Stimulated activated CD4-positive, alpha-beta T cell treated with anti-CD3 and anti-CD28 coated beads, TNF-alpha, amount 100 ng/mL, for 24 hours (primary cell): ENCODE results near the gene ZNF768.
A peak's percentile ranks its signal among the peaks of the same experiment; 100 is the strongest.
"Not testable (repeated sequence)": the region's sequence is repeated elsewhere in the genome, so short reads cannot be mapped to it uniquely, and the experiment has no call there.

Source experiments
- DNase-seq, 3 experiments: peaks; one replicate each; pipeline ENCODE4 v3.0.0-alpha.2; 2020; ENCODE audit warnings: low read depth in 3 of 3

ZNF768 gene

DNA sequence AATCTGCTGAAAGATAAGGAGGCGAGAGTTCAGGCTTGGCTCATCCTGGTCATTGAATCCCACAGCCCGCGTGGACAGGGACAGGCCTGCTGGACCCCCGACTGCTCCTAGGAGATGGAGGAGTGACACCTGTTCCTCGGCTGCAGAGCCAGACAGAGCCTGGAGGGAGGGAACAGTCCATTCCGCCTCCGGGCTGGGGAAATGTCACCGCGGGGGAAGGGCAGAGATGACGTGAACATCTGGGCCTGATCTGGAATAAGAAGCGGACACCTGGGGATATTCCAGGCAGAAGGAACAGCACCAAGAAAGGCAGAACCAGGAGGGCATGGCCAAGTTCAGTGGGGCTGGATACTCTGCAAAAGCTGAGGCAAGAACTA lies 6.8 kb upstream of the ZNF768 start:
- no peak for DNase-seq

DNA sequence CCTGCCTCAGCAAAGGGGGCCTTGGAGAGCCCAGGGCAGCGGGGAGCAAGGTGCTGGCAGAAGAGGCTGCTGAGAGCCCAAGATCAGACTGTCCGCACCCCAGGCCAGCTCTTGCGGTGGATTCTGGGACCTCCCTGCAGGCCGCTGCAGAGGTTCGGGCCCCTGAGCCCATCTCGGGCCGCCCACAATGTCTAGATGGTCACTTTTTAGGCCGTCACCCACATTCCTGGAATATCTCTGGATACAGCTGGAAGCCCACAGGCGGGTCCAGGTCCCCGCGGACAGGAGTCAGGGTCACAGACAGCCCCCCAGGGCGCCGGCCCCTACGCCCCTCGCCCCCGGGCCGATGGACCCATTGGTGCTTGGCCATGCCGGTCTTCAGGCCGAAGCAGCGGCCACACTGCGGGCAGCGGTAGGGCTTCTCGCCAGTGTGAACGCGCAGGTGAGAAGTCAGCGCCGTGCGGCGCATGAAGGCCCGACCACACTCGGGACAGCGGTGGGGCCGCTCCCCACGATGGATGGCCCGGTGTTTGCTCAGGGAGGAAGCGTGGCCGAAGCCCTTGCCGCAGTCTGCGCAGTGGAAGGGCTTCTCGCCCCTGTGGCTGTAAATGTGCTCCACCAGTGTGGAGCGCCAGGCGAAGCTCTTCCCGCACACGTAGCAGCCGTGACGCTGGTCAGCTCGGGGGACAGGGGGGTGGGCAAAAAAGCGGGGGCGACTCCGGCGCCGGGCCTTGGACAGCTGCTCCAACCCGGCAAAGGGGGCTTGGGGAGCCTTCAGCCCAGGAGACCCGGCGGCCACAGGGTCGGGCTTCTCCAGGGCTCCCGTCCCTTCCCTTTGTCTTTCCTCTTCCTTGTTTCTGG lies 6.1 kb upstream of the ZNF768 start:
- no peak for DNase-seq

DNA sequence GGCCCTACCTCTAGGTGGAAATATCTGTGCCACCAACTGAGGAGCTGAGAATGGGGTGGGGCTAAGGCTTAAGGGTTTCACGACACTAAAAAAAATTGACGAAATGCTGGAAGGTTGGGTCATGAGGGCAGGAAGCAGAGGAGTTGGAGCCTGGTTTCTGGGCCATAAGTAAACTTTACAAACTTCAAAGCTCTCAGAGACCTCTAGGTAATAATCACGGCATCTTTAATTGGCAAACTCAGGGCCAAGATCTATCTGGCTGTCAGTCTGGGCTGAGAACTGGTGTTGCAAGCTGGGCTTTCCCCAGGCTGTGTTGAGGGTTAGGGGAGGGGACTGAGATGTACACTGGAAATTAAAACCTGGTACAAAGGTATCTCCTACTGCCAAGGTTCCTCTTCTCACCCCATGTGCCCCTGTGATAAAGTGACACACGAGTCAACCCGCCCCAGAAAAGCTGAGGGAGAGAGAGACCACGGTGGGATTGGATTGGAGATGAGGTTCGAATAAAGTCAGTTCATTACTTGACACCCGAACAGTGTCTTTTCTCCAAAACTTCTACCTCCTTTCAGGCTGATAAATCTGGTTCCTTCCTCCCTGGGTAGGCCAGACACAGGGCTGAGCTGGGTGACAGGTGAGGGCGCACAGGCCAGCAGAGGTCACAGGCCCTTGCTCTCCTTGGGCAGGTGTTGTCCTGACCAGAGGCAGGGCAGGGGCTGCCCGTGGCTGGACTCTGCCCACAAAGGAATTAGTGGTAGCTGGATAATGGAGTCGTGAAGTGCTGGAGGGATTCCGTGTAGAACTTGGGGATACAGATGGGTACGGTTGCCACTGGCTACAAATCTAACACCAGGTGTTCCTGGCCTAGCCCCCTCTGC lies 4.0 kb upstream of the ZNF768 start:
- DNase-seq, result no peak

- no peak for DNase-seq
Observed at GRCh38 chr16:30528799-30529457, 2.6 kb upstream of the ZNF768 start.

DNA sequence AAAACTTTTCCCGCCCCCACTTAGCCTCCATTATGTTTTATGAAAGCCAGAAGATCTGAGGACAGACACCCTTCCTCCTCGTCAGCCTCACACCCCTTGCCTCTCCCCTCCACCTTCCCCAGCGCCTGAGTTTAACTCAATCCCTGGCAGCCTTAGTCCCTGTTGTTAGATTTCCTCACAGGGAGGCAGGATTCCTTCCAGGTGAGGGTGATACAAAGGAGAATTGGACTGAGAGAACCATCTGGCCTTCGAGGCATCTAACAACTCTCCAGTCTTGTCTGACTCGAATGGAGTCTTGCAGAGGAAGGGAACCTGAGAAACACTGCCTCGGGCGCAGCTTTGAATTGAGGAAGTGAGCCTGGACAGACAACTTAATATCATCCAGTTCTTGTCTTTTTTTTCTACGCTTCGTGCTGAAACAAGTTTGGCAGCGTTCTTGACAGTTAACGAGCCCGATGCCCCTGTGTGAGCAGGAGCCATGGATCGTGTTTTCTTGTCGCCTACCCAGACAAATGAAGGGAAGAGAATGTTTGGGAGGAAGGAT lies 1.3 kb upstream of the ZNF768 start:
- no peak for DNase-seq

DNA sequence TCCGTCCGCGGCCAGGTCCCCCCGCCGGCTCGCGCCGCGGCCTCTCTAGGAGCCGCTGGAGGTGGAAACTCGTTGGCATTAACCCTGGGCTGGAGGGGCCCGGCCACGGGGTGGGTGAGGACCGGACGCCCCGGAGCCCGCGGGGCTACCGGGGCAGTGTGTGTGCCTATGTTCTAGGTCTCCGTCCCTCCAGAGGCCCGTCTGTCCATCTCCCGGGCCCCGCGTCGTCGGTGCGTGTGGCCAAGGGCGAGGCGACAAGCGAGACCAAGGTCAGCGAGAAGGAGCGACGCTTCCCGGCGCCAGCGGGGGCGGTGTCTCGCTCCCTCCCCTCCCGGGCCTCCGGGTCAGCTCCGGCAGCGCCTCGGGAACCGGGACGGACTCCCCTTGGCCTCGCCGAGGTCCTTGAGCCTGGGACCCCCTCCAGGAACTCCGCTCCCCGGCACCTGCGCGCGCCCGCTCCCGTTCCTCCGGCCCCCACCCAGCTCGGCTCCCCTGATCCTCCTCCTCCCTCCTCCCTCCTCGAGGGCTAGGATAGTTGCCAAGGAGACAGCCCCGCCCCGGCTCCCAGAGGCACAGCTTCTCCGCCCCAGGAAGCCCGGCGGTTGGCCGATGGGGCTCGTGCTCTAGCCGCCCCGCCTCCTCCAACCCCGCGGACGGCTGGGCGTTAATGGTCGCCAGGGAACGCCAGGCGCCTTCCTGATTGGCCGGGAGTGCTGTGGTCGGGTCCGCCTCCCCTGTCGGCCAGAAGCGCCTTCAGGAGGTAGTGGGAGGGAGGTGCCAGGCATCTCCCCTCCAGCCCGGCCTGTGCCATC lies 663 bp upstream of the ZNF768 start:
- DNase-seq, result peak; percentile 83 to 98 (median 88)

DNA sequence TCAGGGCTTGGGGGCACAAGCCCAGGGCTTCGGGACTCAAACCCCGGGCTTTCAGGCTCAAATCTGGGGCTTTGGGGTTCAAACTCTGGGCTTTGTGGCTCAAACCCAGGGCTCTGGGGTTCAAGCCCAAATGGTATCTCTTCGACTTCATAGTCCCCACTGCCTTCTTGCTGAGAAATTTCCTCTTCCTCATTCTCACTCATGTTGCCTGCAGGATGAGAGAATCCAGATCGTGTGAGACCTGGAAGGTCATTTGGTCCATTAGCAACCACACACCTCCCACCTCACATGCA lies 576 bp downstream of the ZNF768 start:
- no peak for DNase-seq

- no peak for DNase-seq
Observed at GRCh38 chr16:30524575-30525568, 1.5 kb downstream of the ZNF768 start.

GRCh38 chr16:30523768-30524574 lies 2.4 kb downstream of the ZNF768 start:
- DNase-seq, result no peak

DNA sequence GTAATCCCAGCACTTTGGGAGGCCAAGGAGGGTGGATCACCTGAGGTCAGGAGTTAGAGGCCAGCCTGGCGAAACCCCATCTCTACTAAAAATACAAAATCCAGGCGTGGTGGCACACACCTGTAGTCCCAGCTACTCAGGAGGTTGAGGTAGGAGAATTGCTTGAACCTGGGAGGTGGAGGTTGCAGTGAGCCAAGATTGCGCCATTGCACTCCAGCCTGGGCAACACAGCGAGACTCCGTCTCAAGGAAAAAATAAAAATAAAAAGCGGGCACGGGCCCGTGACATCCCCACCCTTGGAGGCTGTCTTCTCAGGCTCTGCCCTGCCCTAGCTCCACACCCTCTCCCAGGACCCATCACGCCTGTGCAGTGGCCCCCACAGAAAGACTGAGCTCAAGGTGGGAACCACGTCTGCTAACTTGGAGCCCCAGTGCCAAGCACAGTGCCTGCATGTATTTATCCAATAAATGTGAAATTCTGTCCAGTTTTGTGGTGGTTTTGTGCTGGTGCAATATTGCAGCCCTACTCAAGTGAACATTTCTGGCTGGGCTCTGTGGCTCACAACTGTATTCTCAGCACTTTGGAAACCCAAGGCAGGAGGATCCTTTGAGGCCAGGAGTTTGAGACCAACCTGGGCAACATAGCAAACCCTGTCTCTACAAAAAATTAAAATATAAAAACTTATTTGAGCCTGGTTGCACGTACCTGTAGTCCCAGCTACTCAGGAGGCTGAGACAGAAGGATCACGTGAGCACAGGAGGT lies 3.5 kb downstream of the ZNF768 start:
- not testable (repeated sequence) for DNase-seq

GRCh38 chr16:30521873-30522641 lies 4.3 kb downstream of the ZNF768 start:
- DNase-seq, result no peak

DNA sequence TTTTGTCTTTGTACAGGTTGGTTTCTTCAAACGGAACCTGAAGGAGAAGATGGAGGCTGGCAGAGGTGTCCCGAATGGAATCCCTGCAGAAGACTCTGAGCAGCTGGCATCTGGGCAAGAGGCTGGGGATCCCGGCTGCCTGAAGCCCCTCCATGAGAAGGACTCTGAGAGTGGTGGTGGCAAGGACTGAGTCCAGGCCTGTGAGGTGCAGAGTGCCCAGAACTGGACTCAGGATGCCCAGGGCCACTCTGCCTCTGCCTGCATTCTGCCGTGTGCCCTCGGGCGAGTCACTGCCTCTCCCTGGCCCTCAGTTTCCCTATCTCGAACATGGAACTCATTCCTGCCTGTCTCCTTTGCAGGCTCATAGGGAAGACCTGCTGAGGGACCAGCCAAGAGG lies 4.9 kb downstream of the ZNF768 start:
- DNase-seq, result no peak

GRCh38 chr16:30519120-30520049 lies 7.0 kb downstream of the ZNF768 start:
- no peak for DNase-seq

DNA sequence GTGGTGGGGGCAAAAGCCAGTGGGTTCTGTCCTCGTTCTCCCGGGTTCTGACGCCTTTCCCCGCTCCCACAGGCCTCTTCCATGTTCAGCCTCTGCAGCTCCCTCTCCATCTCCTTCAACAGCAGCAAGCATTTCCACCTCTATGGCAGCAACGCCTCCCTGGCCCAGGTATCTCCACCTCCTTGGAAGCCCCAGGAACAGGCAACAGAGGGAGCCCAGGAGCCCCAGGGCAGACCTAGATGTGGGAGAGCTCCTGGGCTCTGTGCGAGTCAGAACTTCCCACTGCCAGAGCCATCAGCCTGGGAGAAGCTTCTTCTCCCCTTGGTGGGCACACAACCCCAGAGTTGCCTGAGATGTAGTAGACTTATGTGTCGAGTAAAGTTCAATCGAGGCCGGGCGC lies 7.8 kb downstream of the ZNF768 start:
- no peak for DNase-seq

DNA sequence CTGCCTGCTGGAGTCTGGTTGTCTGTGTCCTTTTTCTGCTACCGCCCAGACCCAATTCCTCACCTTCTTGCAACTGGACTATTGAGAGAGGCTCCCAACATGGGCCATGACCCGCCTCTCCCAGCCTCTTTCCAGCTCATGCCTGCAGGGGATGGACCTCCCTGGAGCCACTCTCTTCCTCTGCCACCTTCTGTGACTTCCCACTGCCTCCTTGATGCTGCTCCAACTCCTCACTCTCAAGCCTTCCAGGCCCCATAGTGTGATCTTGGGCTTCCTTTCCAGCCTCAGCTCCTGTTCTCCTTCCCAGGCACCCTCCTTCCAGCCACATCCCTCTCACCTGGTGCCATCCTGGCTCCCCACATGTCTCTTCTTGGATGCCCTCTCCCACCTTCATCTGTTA lies 11.1 kb downstream of the ZNF768 start:
- no peak for DNase-seq

DNA sequence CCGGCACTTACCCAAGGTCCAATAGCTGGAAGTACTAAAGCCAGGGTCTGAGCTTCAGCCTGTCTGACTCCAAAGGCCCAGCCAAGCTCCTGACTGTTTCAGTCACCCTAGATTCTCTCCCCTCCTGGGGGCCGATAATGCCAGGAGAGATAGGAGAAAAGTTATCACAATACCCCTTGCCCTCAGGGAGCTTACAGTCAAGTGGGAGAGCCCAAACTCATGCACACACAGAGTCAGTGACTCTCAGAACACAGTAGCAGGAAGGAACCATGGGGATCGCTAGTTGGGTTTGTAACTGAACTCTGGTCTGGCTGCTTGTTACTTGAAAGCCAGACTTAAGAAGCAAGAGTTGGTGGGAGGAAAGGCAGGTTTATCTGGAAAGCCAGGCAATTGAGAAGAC lies 14.9 kb downstream of the ZNF768 start:
- no peak for DNase-seq
